ENCODE data around the gene PHRF1.
"Not testable (repeated sequence)": the region's sequence is repeated elsewhere in the genome, so short reads cannot be mapped to it uniquely, and the experiment has no call there.

PHRF1 gene

GRCh38 chr11:645536-645935, 69.3 kb downstream of the PHRF1 start:
- FAIRE-seq (no peak), DNase-seq (ENCODE audit: insufficient read length, low spot score) (no peak)
- TF ChIP-seq CTCF (IDR thresholded peaks at IDR 0.05; ENCODE audit: insufficient read depth, missing control alignments) = no peak

- no peak for FAIRE-seq
- DNase-seq (ENCODE audit: insufficient read length, low spot score) = no peak
- no peak for TF ChIP-seq CTCF (IDR thresholded peaks at IDR 0.05; ENCODE audit: insufficient read depth, missing control alignments)
Measured at GRCh38 chr11:646214-646613, 69.9 kb downstream of the PHRF1 start.

GRCh38 chr11:647672-648158, 71.4 kb downstream of the PHRF1 start:
- FAIRE-seq; DNase-seq (ENCODE audit: insufficient read length, low spot score): not testable (repeated sequence)

GRCh38 chr11:650482-650881, 74.2 kb downstream of the PHRF1 start:
- DNase-seq (ENCODE audit: insufficient read length, low spot score) (no peak), FAIRE-seq (no peak)
- TF ChIP-seq CTCF (IDR thresholded peaks at IDR 0.05; ENCODE audit: insufficient read depth, missing control alignments) = no peak

GRCh38 chr11:653136-653535, 76.9 kb downstream of the PHRF1 start:
- FAIRE-seq; DNase-seq (ENCODE audit: insufficient read length, low spot score): not testable (repeated sequence)

GRCh38 chr11:653837-654236, 77.6 kb downstream of the PHRF1 start:
- no peak for FAIRE-seq
- no peak for DNase-seq (ENCODE audit: insufficient read length, low spot score)
- TF ChIP-seq CTCF (IDR thresholded peaks at IDR 0.05; ENCODE audit: insufficient read depth, missing control alignments) = no peak

GRCh38 chr11:654444-654843, 78.2 kb downstream of the PHRF1 start:
- not testable (repeated sequence) for FAIRE-seq

GRCh38 chr11:655036-655726, 78.9 kb downstream of the PHRF1 start:
- TF ChIP-seq CTCF (IDR thresholded peaks at IDR 0.05; ENCODE audit: insufficient read depth, missing control alignments) = no peak
- no peak for DNase-seq (ENCODE audit: insufficient read length, low spot score)
- FAIRE-seq = no peak

More at GRCh38 chr11:654444-654843, 78.2 kb downstream of the PHRF1 start:
- DNase-seq (ENCODE audit: insufficient read length, low spot score) = not testable (repeated sequence)

- DNase-seq (ENCODE audit: insufficient read length, low spot score) (no peak), FAIRE-seq (no peak)
- no peak for TF ChIP-seq CTCF (IDR thresholded peaks at IDR 0.05; ENCODE audit: insufficient read depth, missing control alignments)
Measured at GRCh38 chr11:656426-656825, 80.2 kb downstream of the PHRF1 start.

Measured in D721Med (cell line).